ENCODE data around the gene ANKMY1.

GRCh38 chr2:240472078-240472790, 85.6 kb downstream of the ANKMY1 start:
- TF ChIP-seq POLR2AphosphoS5 (IDR thresholded peaks at IDR 0.05; ENCODE audit: low read depth) (no peak), CTCF (IDR thresholded peaks at IDR 0.05; ENCODE audit: insufficient read depth, low read length) (no peak), REST (IDR thresholded peaks at IDR 0.05; ENCODE audit: insufficient replicate concordance, low read depth) (no peak)
